ENCODE data around the gene P3H3.

Gene P3H3

GRCh38 chr12:6795088-6795487 lies 33.1 kb upstream of the P3H3 start:
- no peak for TF ChIP-seq EZH2phosphoT487 (IDR thresholded peaks at IDR 0.05; ENCODE audit: borderline replicate concordance)
- TF ChIP-seq CTCF (conservative IDR thresholded peaks at IDR 0.05; ENCODE audit: low read length) = no peak
- H3K4me2 ChIP-seq (ENCODE audit: low read depth, low read length, poor library complexity, severe bottlenecking) = no peak overlapping the region
- no peaks in the 10 kb centered on the region for H4K20me1 ChIP-seq (ENCODE audit: insufficient read depth, low read length, poor library complexity, severe bottlenecking)
- H3K9me2 ChIP-seq (replicated peaks; ENCODE audit: low read depth, low read length) = no peaks in the 10 kb centered on the region
- no peaks in the 10 kb centered on the region for H3K79me2 ChIP-seq (ENCODE audit: insufficient read depth, low read length)
- no peak overlapping the region for H3K4me3 ChIP-seq (ENCODE audit: low read length, poor library complexity, severe bottlenecking)
- no peaks in the 10 kb centered on the region for H3F3A ChIP-seq (ENCODE audit: low read depth)
- H3K4me1 ChIP-seq (ENCODE audit: insufficient read depth, low read length, poor library complexity, severe bottlenecking) = peaks cover 14% of the 10 kb centered on the region
- no peak overlapping the region for H3K9ac ChIP-seq (ENCODE audit: low read depth, low read length, poor library complexity, severe bottlenecking)
- no peak overlapping the region for H2AFZ ChIP-seq (ENCODE audit: low read length)
- H3K36me3 ChIP-seq (ENCODE audit: insufficient read depth, low read length) = no peaks in the 10 kb centered on the region
- H3K27me3 ChIP-seq (ENCODE audit: insufficient read depth, low read length, poor library complexity, severe bottlenecking) = no peaks in the 10 kb centered on the region
- no peaks in the 10 kb centered on the region for H3K9me3 ChIP-seq (ENCODE audit: insufficient read depth, low read depth, low read length)

DNA sequence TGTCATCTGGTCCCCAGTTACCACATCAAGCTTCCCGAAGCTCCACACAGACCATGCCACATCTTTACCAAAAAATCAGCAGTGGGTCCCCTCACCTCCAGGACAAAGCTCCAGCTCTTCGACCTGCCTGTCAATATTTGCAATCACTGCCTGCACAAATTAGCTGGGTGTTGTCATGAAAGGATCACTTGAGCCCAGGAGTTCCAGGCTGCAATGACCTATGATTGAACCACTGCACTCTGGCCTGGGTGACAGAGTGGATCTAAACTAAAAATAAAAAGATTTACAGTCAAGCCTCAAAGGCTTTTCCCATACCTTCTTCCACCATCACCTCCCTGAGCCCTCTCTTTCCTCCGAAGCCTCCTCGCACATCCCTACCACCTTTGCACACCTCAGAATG lies 31.6 kb upstream of the P3H3 start:
- no peak overlapping the region for H3K4me2 ChIP-seq (ENCODE audit: low read depth, low read length, poor library complexity, severe bottlenecking)
- H4K20me1 ChIP-seq (ENCODE audit: insufficient read depth, low read length, poor library complexity, severe bottlenecking) = no peaks in the 10 kb centered on the region
- no peaks in the 10 kb centered on the region for H3F3A ChIP-seq (ENCODE audit: low read depth)
- no peak overlapping the region for H2AFZ ChIP-seq (ENCODE audit: low read length)
- no peak overlapping the region for H3K9ac ChIP-seq (ENCODE audit: low read depth, low read length, poor library complexity, severe bottlenecking)
- H3K36me3 ChIP-seq (ENCODE audit: insufficient read depth, low read length) = no peaks in the 10 kb centered on the region
- H3K4me1 ChIP-seq (ENCODE audit: insufficient read depth, low read length, poor library complexity, severe bottlenecking) = peaks cover 14% of the 10 kb centered on the region
- H3K9me3 ChIP-seq (ENCODE audit: insufficient read depth, low read depth, low read length) = no peaks in the 10 kb centered on the region
- H3K4me3 ChIP-seq (ENCODE audit: low read length, poor library complexity, severe bottlenecking) = no peak overlapping the region
- no peaks in the 10 kb centered on the region for H3K9me2 ChIP-seq (replicated peaks; ENCODE audit: low read depth, low read length)
- no peak for TF ChIP-seq EZH2phosphoT487 (IDR thresholded peaks at IDR 0.05; ENCODE audit: borderline replicate concordance)
- TF ChIP-seq CTCF (conservative IDR thresholded peaks at IDR 0.05; ENCODE audit: low read length) = no peak
- no peaks in the 10 kb centered on the region for H3K79me2 ChIP-seq (ENCODE audit: insufficient read depth, low read length)
- no peaks in the 10 kb centered on the region for H3K27me3 ChIP-seq (ENCODE audit: insufficient read depth, low read length, poor library complexity, severe bottlenecking)

GRCh38 chr12:6799147-6799546 lies 29.1 kb upstream of the P3H3 start:
- H2AFZ ChIP-seq (ENCODE audit: low read length) = no peak overlapping the region
- no peak overlapping the region for H3K4me3 ChIP-seq (ENCODE audit: low read length, poor library complexity, severe bottlenecking)
- H3K36me3 ChIP-seq (ENCODE audit: insufficient read depth, low read length) = no peaks in the 10 kb centered on the region
- H3F3A ChIP-seq (ENCODE audit: low read depth) = no peaks in the 10 kb centered on the region
- no peak for TF ChIP-seq CTCF (conservative IDR thresholded peaks at IDR 0.05; ENCODE audit: low read length)
- no peak for TF ChIP-seq EZH2phosphoT487 (IDR thresholded peaks at IDR 0.05; ENCODE audit: borderline replicate concordance)
- H4K20me1 ChIP-seq (ENCODE audit: insufficient read depth, low read length, poor library complexity, severe bottlenecking) = no peaks in the 10 kb centered on the region
- H3K9me3 ChIP-seq (ENCODE audit: insufficient read depth, low read depth, low read length) = no peaks in the 10 kb centered on the region
- H3K9me2 ChIP-seq (replicated peaks; ENCODE audit: low read depth, low read length) = no peaks in the 10 kb centered on the region
- H3K79me2 ChIP-seq (ENCODE audit: insufficient read depth, low read length) = no peaks in the 10 kb centered on the region
- no peaks in the 10 kb centered on the region for H3K4me1 ChIP-seq (ENCODE audit: insufficient read depth, low read length, poor library complexity, severe bottlenecking)
- H3K4me2 ChIP-seq (ENCODE audit: low read depth, low read length, poor library complexity, severe bottlenecking) = no peak overlapping the region
- H3K27me3 ChIP-seq (ENCODE audit: insufficient read depth, low read length, poor library complexity, severe bottlenecking) = no peaks in the 10 kb centered on the region
- H3K9ac ChIP-seq (ENCODE audit: low read depth, low read length, poor library complexity, severe bottlenecking) = no peak overlapping the region
